GM06990 (cell line): ENCODE measurements around the gene GABRR1.

Experiments used
- DNase-seq: peaks from one replicate; pipeline ENCODE4 v3.0.0-alpha.2; 2011; ENCODE audit not compliant: insufficient read length; ENCODE audit errors: extremely low read depth
- H3K27me3 ChIP-seq: replicated peaks from 2 replicates; pipeline ENCODE4 v1.6.0; 2011; ENCODE audit warnings: low read length; ENCODE audit not compliant: control insufficient read depth, insufficient read depth
- H3K36me3 ChIP-seq: 2 replicates; pipeline ENCODE4 v1.5.1; 2011; ENCODE audit warnings: low read length; ENCODE audit not compliant: control insufficient read depth, insufficient read depth
- H3K4me3 ChIP-seq: replicated peaks from 2 replicates; pipeline ENCODE4 v1.5.1; 2011; ENCODE audit warnings: low read depth, mild to moderate bottlenecking, control low read depth, low read length
- TF ChIP-seq, protein P1 (sequence below): IDR thresholded peaks from 2 replicates; pipeline ENCODE4 v1.5.1; 2011; ENCODE audit warnings: low read length, control low read depth, mild to moderate bottlenecking, inconsistent platforms; ENCODE audit not compliant: insufficient read depth, poor library complexity, severe bottlenecking

GABRR1 gene

DNA sequence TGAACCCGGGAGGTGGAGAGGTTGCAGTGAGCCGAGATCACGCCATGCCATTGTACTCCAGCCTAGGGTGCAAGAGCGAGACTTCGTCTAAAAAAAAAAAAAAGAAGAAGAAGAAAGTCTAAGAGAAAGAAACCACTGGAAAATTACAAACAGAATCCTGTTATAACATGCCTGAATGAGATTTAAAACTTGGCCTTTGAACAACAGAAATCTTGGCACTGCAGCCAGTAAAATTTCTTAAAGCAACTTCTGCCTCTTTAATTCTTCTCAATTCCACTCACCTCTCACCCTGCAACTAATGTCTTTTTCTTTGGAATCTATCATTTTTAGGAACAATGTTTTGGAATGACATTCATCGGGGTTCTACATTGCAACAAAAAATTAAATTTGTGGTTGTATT is 45.0 kb downstream of the GABRR1 start:
- Histone ChIP-seq H3K4me3 (no peak overlapping the region), H3K27me3 (no peaks in the 10 kb centered on the region), H3K36me3 (no peaks in the 10 kb centered on the region)
- TF ChIP-seq, protein P1, sequence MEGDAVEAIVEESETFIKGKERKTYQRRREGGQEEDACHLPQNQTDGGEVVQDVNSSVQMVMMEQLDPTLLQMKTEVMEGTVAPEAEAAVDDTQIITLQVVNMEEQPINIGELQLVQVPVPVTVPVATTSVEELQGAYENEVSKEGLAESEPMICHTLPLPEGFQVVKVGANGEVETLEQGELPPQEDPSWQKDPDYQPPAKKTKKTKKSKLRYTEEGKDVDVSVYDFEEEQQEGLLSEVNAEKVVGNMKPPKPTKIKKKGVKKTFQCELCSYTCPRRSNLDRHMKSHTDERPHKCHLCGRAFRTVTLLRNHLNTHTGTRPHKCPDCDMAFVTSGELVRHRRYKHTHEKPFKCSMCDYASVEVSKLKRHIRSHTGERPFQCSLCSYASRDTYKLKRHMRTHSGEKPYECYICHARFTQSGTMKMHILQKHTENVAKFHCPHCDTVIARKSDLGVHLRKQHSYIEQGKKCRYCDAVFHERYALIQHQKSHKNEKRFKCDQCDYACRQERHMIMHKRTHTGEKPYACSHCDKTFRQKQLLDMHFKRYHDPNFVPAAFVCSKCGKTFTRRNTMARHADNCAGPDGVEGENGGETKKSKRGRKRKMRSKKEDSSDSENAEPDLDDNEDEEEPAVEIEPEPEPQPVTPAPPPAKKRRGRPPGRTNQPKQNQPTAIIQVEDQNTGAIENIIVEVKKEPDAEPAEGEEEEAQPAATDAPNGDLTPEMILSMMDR, result no peak
- DNase-seq, result no peak

DNA sequence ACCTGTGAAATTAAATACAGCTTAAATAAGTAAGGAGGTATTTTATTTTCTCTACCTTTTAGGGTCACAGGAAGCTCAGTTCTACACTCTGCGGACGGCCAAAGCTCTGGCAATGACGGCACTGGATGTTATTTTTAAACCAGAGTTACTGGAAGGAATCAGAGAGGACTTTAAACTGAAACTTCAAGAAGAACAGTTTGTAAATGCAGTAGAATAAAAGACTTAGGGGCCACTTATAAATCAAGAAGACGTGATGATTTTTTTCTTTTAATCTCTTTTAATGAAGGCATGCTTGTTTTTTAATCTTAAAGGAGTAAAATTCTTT is 55.1 kb downstream of the GABRR1 start:
- TF ChIP-seq, protein P1, result no peak
- Histone ChIP-seq H3K27me3 (no peaks in the 10 kb centered on the region), H3K4me3 (no peak overlapping the region), H3K36me3 (no peaks in the 10 kb centered on the region)
- DNase-seq, result no peak

DNA sequence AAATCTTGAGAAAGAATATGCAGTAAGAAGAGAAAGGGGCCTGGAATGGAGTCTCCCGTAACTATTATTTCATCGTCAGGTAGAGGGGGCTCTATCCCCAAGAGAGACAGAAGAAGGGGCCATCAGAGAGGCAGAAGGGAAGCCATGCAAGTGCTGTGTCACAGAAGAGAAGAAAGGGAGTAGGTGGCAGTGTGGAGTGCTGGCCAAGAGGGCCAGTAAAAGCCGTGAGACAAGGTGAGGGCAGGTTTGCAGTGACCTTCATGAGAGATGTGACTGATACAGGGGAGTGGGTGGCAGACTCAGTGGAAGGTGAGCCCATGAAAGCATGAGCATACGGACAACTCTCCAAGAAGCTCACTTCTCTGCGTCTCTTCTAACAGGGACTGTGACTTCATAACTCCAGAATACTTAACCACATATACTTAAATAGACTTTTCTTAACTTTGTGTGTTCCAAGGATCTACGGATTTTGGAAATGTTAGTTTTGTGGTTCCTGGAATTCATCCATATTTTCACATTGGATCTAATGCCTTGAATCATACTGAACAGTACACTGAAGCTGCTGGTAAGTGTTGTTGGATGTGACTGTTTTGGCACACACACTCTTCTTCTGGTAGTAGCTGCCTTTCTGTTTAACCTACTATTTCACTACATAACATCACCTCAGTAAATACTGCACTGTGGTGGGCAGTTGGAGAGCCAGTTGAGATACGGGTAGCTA is 55.7 kb downstream of the GABRR1 start:
- no peak for DNase-seq
- Histone ChIP-seq H3K27me3 (no peaks in the 10 kb centered on the region), H3K36me3 (no peaks in the 10 kb centered on the region), H3K4me3 (no peak overlapping the region)
- TF ChIP-seq, protein P1, result no peak

DNA sequence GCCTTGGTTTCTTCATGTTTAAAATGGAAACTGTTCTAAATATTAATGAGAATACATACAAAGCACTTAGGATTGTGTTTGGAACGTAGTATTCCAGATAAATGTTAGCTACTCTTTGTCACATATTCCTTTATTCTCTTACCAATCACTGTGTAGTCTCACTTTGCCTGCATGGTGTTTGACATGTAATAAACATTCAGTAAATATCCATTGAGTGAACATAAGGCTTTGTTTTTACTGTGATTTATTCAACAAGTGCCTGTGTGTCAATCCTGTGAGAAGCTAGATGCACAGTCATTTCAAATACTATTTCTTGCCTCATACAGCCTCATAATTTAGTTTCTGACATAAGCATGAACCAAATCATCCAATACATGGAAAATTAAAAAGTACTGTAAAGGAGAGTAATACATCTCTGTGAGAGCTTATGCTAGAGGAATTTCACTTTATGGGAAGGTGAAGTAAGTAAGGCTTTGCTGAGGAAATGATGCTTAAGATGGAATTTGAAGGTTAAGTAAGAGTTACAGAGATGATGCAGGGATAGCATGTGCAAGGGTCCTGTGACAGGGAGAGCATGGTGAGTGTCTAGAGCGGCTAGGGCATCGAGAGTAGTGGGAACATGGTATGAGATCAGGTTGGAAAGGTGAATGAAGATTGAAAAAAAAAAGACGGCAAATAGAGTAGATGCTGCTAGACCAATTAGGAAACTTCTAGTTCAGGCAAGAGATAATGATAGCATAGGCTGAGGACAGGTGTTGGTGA is 56.6 kb downstream of the GABRR1 start:
- Histone ChIP-seq H3K36me3 (no peaks in the 10 kb centered on the region), H3K27me3 (no peaks in the 10 kb centered on the region), H3K4me3 (no peak overlapping the region)
- TF ChIP-seq, protein P1, result no peak
- DNase-seq, result no peak

DNA sequence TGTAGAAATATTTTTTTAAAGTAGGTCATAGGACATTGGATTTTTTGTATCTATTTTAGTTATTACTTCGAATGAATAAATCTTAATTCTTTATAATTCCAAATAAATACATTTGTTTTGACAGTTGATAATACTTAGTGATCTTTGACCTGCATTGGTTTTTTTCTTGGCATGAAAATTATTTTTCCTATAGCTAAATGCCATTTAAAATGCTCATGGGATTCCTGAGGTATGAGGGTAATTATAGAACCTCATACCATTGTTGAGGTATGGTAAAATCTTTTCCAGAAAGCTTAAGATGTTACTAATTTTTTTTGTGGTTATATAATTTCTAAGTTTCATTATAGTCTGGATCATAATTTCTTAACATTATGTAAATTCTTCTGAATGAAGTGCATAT is 63.0 kb downstream of the GABRR1 start:
- no peak for DNase-seq
- Histone ChIP-seq H3K4me3 (no peak overlapping the region), H3K27me3 (no peaks in the 10 kb centered on the region), H3K36me3 (no peaks in the 10 kb centered on the region)
- TF ChIP-seq, protein P1, result no peak
